Sigmoid colon (tissue), 7 donors: ENCODE results near the gene CDK19. TPM values are rescaled to one million over a fixed set of nuclear protein-coding genes. Genes with fewer than 3 reads are reported as not detected.

Source experiments
- DNase-seq: peaks from one replicate; pipeline ENCODE4 v3.0.0-alpha.2; 2019
- H3K27ac ChIP-seq, 4 donors: fragments of 200-600 bp; sonication (generic); one replicate each; pipeline ENCODE4 v1.5.1; 2016 to 2019; ENCODE audit warnings: mild to moderate bottlenecking in 1 of 4
- H3K27me3 ChIP-seq, 3 donors: fragments of 200-600 bp; sonication (generic); one replicate each; pipeline ENCODE4 v1.5.1; 2019; ENCODE audit warnings: mild to moderate bottlenecking in 1 of 3
- H3K36me3 ChIP-seq, 4 donors: fragments of 200-600 bp; sonication (generic); one replicate each; pipeline ENCODE4 v1.5.1; 2016 to 2019
- H3K4me1 ChIP-seq, 4 donors: fragments of 200-600 bp; sonication (generic); one replicate each; pipeline ENCODE4 v1.5.1; 2017 to 2019
- H3K4me3 ChIP-seq, 4 donors: fragments of 200-600 bp; sonication (generic); one replicate each; pipeline ENCODE4 v1.5.1; 2017 to 2019; ENCODE audit warnings: mild to moderate bottlenecking in 2 of 4, moderate library complexity in 1 of 4
- H3K9me3 ChIP-seq, 4 donors: fragments of 200-600 bp in 3 of 4; sonication (generic) in 3 of 4; one replicate each; pipeline versions ENCODE4 v1.5.1 to v1.6.1; 2013 to 2019
- CTCF ChIP-seq, 4 experiments: fragments of 450-650 bp in 3 of 4; fragments of 200-600 bp in 1 of 4; IDR thresholded peaks; one replicate each; pipeline ENCODE4 v1.5.1; 2016 to 2019; ENCODE audit warnings: antibody characterized with exemption in 4 of 4, mild to moderate bottlenecking in 3 of 4, moderate library complexity in 2 of 4
- EP300 ChIP-seq, 4 donors: sonication (generic); formaldehyde crosslinking; IDR thresholded peaks; one replicate each; pipeline ENCODE4 v1.6.1; 2017; ENCODE audit warnings: antibody characterized with exemption in 4 of 4
- POLR2A ChIP-seq, 2 donors: fragments of 450-650 bp; IDR thresholded peaks; one replicate each; pipeline ENCODE4 v1.6.1; 2016; ENCODE audit warnings: antibody characterized with exemption in 2 of 2, mild to moderate bottlenecking in 2 of 2, moderate library complexity in 2 of 2
- POLR2AphosphoS5 ChIP-seq, 4 donors: sonication (generic); formaldehyde crosslinking; IDR thresholded peaks; one replicate each; pipeline ENCODE4 v1.6.1; 2017; ENCODE audit warnings: antibody characterized with exemption in 4 of 4
- WGBS, 2 donors: extraction: QIAGEN DNeasy Blood & Tissue Kit; methylation state at CpG; one replicate each; pipeline ENCODE4 v1.1.7; 2013; 5-methylcytosine and 5-hydroxymethylcytosine counted together
- intact Hi-C: fragments of 100-400 bp; cut with DNase I; formaldehyde crosslinking; loops from one replicate; pipeline ENCODE4 v1.15.1; 2023
- polyA plus RNA-seq, 3 donors: library from polyadenylated mRNA; stranded (reverse); fragments of 200-250 nt; gene quantifications; one replicate each; pipeline ENCODE4 v1.2.3, GENCODE V29; 2013
- total RNA-seq, 4 donors: library from RNA; depleted of rRNA; stranded (reverse); fragments of >200 nt; gene quantifications; one replicate each; pipeline ENCODE4 v1.1.0, GENCODE V29; 2016
- donor health status: healthy with polysubstance abuse.
- donor health status: Bipolar disorder and iron deficiency.
- donor health status: healthy.

CDK19 gene
- total and polyA plus RNA-seq, 7 donors = 6.7 to 17.8 (median 12.1) TPM

GRCh38 chr6:110671447-110671846 is 143.8 kb downstream of the CDK19 start:
- no peaks in the 10 kb centered on the region for H3K9me3 ChIP-seq
- H3K27ac ChIP-seq = no peak overlapping the region
- intact Hi-C loops = no loop called here

GRCh38 chr6:110665600-110665999 is 149.7 kb downstream of the CDK19 start:
- Histone ChIP-seq H3K4me3 (no peak overlapping the region), H3K36me3 (no peaks in the 10 kb centered on the region), H3K27ac (no peak overlapping the region), H3K9me3 (no peaks in the 10 kb centered on the region), H3K4me1 (peaks cover 0 to 10% (median 6%) of the 10 kb centered on the region in 4 donors), H3K27me3 (no peaks in the 10 kb centered on the region)
- intact Hi-C loops = no loop called here
- 73 to 90% methylated on average over 7 of the region's 7 CpGs for WGBS, 2 donors
- TF ChIP-seq POLR2A (IDR thresholded peaks at IDR 0.05) (no peak), CTCF (IDR thresholded peaks at IDR 0.05) (no peak), POLR2AphosphoS5 (IDR thresholded peaks at IDR 0.05) (no peak), EP300 (IDR thresholded peaks at IDR 0.05) (no peak)
- DNase-seq = no peak

More at GRCh38 chr6:110671447-110671846, 143.8 kb downstream of the CDK19 start:
- TF ChIP-seq CTCF (IDR thresholded peaks at IDR 0.05) (no peak), EP300 (IDR thresholded peaks at IDR 0.05) (no peak), POLR2A (IDR thresholded peaks at IDR 0.05) (no peak), POLR2AphosphoS5 (IDR thresholded peaks at IDR 0.05) (no peak)
- DNase-seq = no peak
- Histone ChIP-seq H3K36me3 (no peaks in the 10 kb centered on the region), H3K4me1 (no peaks in the 10 kb centered on the region), H3K27me3 (no peaks in the 10 kb centered on the region), H3K4me3 (no peak overlapping the region)

- TF ChIP-seq CTCF (IDR thresholded peaks at IDR 0.05) = no peak
- no peak for TF ChIP-seq POLR2A (IDR thresholded peaks at IDR 0.05)
- TF ChIP-seq POLR2AphosphoS5 (IDR thresholded peaks at IDR 0.05) = no peak
- no peak for TF ChIP-seq EP300 (IDR thresholded peaks at IDR 0.05)
- H3K27ac ChIP-seq = no peak overlapping the region
- WGBS, 2 donors = 10 to 27% methylated on average over 1 of the region's 1 CpG
Measured at GRCh38 chr6:110664933-110665332, 150.3 kb downstream of the CDK19 start.

GRCh38 chr6:110662490-110663211 is 152.6 kb downstream of the CDK19 start:
- no peak for DNase-seq
- H3K27me3 ChIP-seq = no peaks in the 10 kb centered on the region
- no peaks in the 10 kb centered on the region for H3K9me3 ChIP-seq
- 16 to 47% methylated on average over 1 of the region's 1 CpG for WGBS, 2 donors
- H3K4me3 ChIP-seq = no peak overlapping the region
- H3K27ac ChIP-seq = no peak overlapping the region
- H3K4me1 ChIP-seq = peaks cover 0 to 10% (median 6%) of the 10 kb centered on the region in 4 donors
- intact Hi-C loops = no loop called here
- TF ChIP-seq POLR2A (IDR thresholded peaks at IDR 0.05) (no peak), EP300 (IDR thresholded peaks at IDR 0.05) (no peak), POLR2AphosphoS5 (IDR thresholded peaks at IDR 0.05) (no peak), CTCF (IDR thresholded peaks at IDR 0.05) (no peak)
- no peaks in the 10 kb centered on the region for H3K36me3 ChIP-seq

More at GRCh38 chr6:110664933-110665332, 150.3 kb downstream of the CDK19 start:
- H3K4me3 ChIP-seq = no peak overlapping the region
- no peaks in the 10 kb centered on the region for H3K27me3 ChIP-seq
- H3K36me3 ChIP-seq = no peaks in the 10 kb centered on the region
- peaks cover 0 to 10% (median 6%) of the 10 kb centered on the region in 4 donors for H3K4me1 ChIP-seq
- no peaks in the 10 kb centered on the region for H3K9me3 ChIP-seq
- intact Hi-C loops = no loop called here
- DNase-seq = no peak
